Lower leg skin (tissue), 3 donors: ENCODE data around the gene FUNDC1.

Experiments used
- CTCF ChIP-seq, 3 donors: fragments of 450-650 bp; IDR thresholded peaks; one replicate each; pipeline ENCODE4 v1.5.1; 2016; ENCODE audit warnings: antibody characterized with exemption in 3 of 3, mild to moderate bottlenecking in 3 of 3, moderate library complexity in 2 of 3
- POLR2A ChIP-seq, 2 donors: fragments of 450-650 bp; IDR thresholded peaks; one replicate each; pipeline ENCODE4 v1.6.1; 2016 to 2017; ENCODE audit warnings: antibody characterized with exemption in 2 of 2, mild to moderate bottlenecking in 1 of 2, moderate library complexity in 1 of 2

DNA sequence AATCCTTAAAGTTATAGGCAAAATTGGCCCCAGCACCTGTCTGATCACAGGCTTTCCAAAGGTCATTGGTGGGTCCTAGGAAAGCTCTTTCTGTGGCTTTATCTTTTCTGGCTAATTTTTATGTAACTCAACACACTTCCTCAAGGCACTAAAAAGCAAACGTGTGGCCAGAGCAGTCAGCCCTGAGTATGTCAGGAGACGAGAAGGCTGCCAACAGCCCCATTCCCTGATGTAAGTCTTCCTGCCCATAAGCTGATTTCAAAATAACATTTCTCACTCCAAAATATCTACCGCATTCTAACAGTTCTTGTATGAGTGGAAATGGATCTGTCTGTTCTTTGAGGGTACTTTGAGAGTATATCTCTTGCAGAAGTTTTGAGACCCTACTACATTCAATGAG, 25.5 kb upstream of the FUNDC1 start:
- no peak for TF ChIP-seq CTCF (IDR thresholded peaks at IDR 0.05)
- TF ChIP-seq POLR2A (IDR thresholded peaks at IDR 0.05), result no peak
